Lower leg skin (tissue), 3 donors: ENCODE results near the gene KRTAP9-7.

ENCODE experiments used
- CTCF ChIP-seq, 3 donors: fragments of 450-650 bp; IDR thresholded peaks; one replicate each; pipeline ENCODE4 v1.5.1; 2016; ENCODE audit warnings: antibody characterized with exemption in 3 of 3, mild to moderate bottlenecking in 3 of 3, moderate library complexity in 2 of 3
- POLR2A ChIP-seq, 2 donors: fragments of 450-650 bp; IDR thresholded peaks; one replicate each; pipeline ENCODE4 v1.6.1; 2016 to 2017; ENCODE audit warnings: antibody characterized with exemption in 2 of 2, mild to moderate bottlenecking in 1 of 2, moderate library complexity in 1 of 2

GRCh38 chr17:41304091-41304490 lies 28.6 kb downstream of the KRTAP9-7 start:
- no peak for TF ChIP-seq CTCF (IDR thresholded peaks at IDR 0.05)
- no peak for TF ChIP-seq POLR2A (IDR thresholded peaks at IDR 0.05)
